Kidney (tissue), 14 donors: ENCODE results near the gene KLK15. TPM values are rescaled to one million over a fixed set of nuclear protein-coding genes. Genes with fewer than 3 reads are reported as not detected.

Source experiments
- DNase-seq, 5 donors: peaks; one replicate each; pipeline ENCODE4 v3.0.0-alpha.2; 2013 to 2020
- FAIRE-seq: peaks from 2 replicates; lab custom pipeline; 2012; peaks lifted over from hg19 to GRCh38; lab: Jason Lieb, UNC
- H3K27ac ChIP-seq, 2 donors: one replicate each; pipeline ENCODE4 v1.7.0; 2013; ENCODE audit warnings: low read depth in 2 of 2, low read length in 2 of 2, inconsistent platforms in 1 of 2
- H3K27me3 ChIP-seq: one replicate; pipeline ENCODE4 v1.7.1; 2013; ENCODE audit warnings: low read length, inconsistent platforms; ENCODE audit not compliant: control insufficient read depth, insufficient read depth
- H3K36me3 ChIP-seq, 3 donors: one replicate each; pipeline versions ENCODE4 v1.7.0 to v1.7.1; 2013; ENCODE audit warnings: low read length in 3 of 3, control low read depth in 1 of 3, inconsistent platforms in 1 of 3; ENCODE audit not compliant: insufficient read depth in 3 of 3, control insufficient read depth in 2 of 3
- H3K4me1 ChIP-seq, 3 donors: one replicate each; pipeline versions ENCODE4 v1.7.0 to v1.7.1; 2013; ENCODE audit warnings: low read length in 3 of 3, inconsistent platforms in 1 of 3, low read depth in 1 of 3; ENCODE audit not compliant: control insufficient read depth in 2 of 3, insufficient read depth in 2 of 3
- H3K4me3 ChIP-seq, 3 donors: one replicate each; pipeline versions ENCODE4 v1.7.0 to v1.8.1; 2013; ENCODE audit warnings: low read length in 3 of 3, control low read depth in 1 of 3, inconsistent platforms in 1 of 3
- H3K9ac ChIP-seq, 3 donors: one replicate each; pipeline versions ENCODE4 v1.7.0 to v1.7.1; 2013; ENCODE audit warnings: low read length in 3 of 3, control low read depth in 1 of 3, inconsistent platforms in 1 of 3
- H3K9me3 ChIP-seq, 3 donors: one replicate each; pipeline versions ENCODE4 v1.7.0 to v1.7.1; 2013; ENCODE audit warnings: low read length in 3 of 3, control low read depth in 1 of 3, inconsistent platforms in 1 of 3; ENCODE audit not compliant: control insufficient read depth in 2 of 3, insufficient read depth in 1 of 3
- intact Hi-C: fragments of 100-400 bp; cut with DNase I; formaldehyde crosslinking; loops from one replicate; pipeline ENCODE4 v1.11.1; 2022
- polyA plus RNA-seq: library from polyadenylated mRNA; stranded (reverse); fragments of 350-450 nt; fragmentation: Illumina TruSeq; extraction: RNeasy Lipid Tissue Mini Kit (QIAGEN cat#74804); gene quantifications from one replicate; pipeline ENCODE4 v1.2.3, GENCODE V29; 2014; ENCODE audit warnings: low read depth, low replicate concordance; ENCODE audit not compliant: insufficient read depth
- total RNA-seq: library from RNA; stranded (reverse); fragmentation: NEBNext Ultra II Directional; extraction: Animal tissue kit (Norgen Biotek cat#: 25700); gene quantifications from one replicate; pipeline ENCODE4 v1.2.1, GENCODE V29; 2021
- TF ChIP-seq, protein P1 (sequence below): IDR thresholded peaks from 3 replicates; pipeline ENCODE4 v1.5.1; 2012; ENCODE audit warnings: mild to moderate bottlenecking, moderate library complexity, borderline replicate concordance; ENCODE audit not compliant: insufficient read depth; ENCODE audit errors: extremely low read depth
- donor health status: control.
- donor health status: control.
- donor health status: control.
- donor health status: control.
- donor health status: control.
- donor health status: DM: yes; HTN: yes; CAD: no.
- donor health status: Normal renal cell carcinoma (clear cell type).

Gene KLK15
- total and polyA plus RNA-seq, 2 donors from 2014 or later, result 2.7 TPM; not detected in 1

DNA sequence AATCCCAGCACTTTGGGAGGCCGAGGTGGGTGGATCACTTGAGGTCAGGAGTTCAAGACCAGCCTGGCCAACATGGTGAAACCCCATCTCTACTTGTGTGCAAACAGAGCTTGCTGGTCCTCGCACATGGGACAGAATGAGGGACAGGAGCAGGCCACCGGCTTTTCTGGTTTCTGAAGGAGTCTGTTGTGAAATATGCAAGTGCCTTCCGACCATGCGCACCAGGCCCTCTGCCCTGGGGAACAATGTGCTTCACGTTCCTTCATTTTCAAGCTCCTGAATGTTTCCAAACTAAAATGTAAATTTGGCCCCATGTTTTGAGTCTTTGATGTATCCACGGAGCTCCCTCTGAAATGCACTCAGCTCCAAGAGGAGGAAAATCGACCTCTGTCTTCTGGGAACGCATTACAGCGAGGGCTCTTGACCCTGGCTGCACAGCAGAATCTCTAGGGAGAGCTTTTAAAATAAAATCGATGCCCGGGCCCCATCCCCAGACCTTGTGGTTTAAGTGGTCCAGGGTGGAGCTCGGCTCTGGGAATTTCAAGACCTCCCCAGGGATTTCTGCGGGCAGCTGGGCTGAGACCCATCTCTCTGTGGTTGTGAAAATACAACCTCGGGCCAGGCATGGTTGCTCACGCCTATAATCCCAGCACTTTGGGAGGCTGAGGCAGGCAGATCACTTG is 52.5 kb downstream of the KLK15 start:
- H3K27me3 ChIP-seq, result peaks cover 22% of the 10 kb centered on the region
- TF ChIP-seq, protein P1, sequence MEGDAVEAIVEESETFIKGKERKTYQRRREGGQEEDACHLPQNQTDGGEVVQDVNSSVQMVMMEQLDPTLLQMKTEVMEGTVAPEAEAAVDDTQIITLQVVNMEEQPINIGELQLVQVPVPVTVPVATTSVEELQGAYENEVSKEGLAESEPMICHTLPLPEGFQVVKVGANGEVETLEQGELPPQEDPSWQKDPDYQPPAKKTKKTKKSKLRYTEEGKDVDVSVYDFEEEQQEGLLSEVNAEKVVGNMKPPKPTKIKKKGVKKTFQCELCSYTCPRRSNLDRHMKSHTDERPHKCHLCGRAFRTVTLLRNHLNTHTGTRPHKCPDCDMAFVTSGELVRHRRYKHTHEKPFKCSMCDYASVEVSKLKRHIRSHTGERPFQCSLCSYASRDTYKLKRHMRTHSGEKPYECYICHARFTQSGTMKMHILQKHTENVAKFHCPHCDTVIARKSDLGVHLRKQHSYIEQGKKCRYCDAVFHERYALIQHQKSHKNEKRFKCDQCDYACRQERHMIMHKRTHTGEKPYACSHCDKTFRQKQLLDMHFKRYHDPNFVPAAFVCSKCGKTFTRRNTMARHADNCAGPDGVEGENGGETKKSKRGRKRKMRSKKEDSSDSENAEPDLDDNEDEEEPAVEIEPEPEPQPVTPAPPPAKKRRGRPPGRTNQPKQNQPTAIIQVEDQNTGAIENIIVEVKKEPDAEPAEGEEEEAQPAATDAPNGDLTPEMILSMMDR, result no peak
- no peak overlapping the region for H3K9ac ChIP-seq
- no peak for FAIRE-seq
- H3K36me3 ChIP-seq, result no peaks in the 10 kb centered on the region
- no peaks in the 10 kb centered on the region for H3K4me1 ChIP-seq
- no peak overlapping the region for H3K4me3 ChIP-seq
- H3K9me3 ChIP-seq, result no peaks in the 10 kb centered on the region
- no peak overlapping the region for H3K27ac ChIP-seq
- intact Hi-C loops, result no loop called here
- no peak for DNase-seq

DNA sequence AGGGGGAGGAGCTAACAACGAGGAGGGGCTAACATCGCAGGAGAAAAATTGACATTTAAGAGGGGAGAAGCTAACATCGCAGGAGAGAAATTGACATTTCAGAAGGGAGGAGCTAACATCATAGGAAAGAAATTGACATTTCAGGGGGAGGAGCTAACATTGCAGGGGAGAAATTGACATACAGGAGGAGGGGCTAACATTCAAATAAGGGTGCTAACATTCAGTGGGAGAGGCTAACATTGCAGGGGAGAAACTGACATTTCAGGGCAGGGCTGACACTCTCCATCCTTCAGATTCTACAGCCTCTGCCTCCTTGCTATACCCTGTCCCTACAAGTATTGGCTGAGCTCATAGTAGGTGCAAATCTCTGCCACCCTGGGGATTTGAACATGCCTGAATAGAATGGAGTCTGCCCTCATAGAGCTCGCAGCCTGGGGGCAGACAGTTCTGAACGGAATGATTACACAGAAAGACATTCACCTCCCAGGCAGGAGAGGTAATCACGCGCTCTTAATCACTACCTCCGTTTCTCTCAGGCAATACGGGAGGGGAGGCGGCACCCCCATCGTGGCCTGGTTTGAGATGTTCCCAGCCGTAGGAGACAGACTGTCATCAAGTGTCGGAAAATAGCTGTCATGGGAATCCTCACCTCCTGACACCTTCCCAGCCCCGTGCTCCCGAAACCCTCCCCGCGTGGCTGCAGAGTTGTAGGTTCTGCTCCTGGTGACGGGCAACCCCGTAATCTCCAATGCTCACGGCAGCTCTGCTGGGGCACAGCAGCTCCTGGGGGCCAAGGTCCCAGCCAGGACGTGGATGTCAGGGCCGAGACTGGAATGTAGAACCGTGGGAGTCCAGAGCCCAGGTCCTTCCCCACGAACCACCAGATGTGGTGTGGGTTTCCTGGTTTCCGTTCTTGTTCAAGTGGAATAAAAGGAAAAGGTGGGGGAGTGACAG is 53.6 kb downstream of the KLK15 start:
- H3K27me3 ChIP-seq, result peaks cover 22% of the 10 kb centered on the region
- H3K9me3 ChIP-seq, result no peaks in the 10 kb centered on the region
- intact Hi-C loops, result no loop called here
- TF ChIP-seq, protein P1, result no peak
- no peak overlapping the region for H3K27ac ChIP-seq
- DNase-seq (no peak), FAIRE-seq (no peak)
- H3K4me1 ChIP-seq, result no peaks in the 10 kb centered on the region
- no peaks in the 10 kb centered on the region for H3K36me3 ChIP-seq
- H3K9ac ChIP-seq, result no peak overlapping the region
- H3K4me3 ChIP-seq, result no peak overlapping the region

DNA sequence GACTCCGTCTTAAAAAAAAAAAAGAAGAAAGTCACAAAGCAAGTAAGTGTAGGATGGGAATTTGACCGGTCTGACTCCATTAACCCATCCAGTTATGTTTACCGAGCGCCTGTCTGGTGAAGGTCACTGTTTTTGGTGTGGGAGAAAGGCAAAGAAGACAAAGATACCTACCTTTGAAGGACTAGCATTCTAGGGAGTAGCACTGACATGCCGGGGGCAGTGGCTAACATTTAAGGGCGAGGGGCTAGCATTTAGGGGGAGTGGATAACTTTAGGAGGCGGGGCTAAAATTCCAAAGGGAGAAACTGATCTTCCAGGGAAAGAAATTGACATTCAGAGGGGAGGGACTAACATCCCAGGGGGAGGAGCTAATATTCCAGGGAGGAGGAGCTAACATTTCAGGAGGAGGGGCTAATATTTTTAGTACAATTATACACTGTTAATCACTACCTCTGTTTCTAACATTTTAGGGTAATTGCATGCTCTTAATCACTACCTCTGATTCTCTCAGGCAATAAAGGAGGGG is 54.4 kb downstream of the KLK15 start:
- no peak overlapping the region for H3K4me3 ChIP-seq
- DNase-seq (no peak), FAIRE-seq (no peak)
- H3K27ac ChIP-seq, result no peak overlapping the region
- no peaks in the 10 kb centered on the region for H3K9me3 ChIP-seq
- no peak overlapping the region for H3K9ac ChIP-seq
- TF ChIP-seq, protein P1, result no peak
- peaks cover 22% of the 10 kb centered on the region for H3K27me3 ChIP-seq
- H3K4me1 ChIP-seq, result no peaks in the 10 kb centered on the region
- intact Hi-C loops, result no loop called here
- no peaks in the 10 kb centered on the region for H3K36me3 ChIP-seq
